Stimulated activated naive CD8-positive, alpha-beta T cell treated with anti-CD3 and anti-CD28 coated beads, Interleukin-15, Interleukin-2, amounts not matched to agents 100 ng/mL and 50 ng/mL, for 24 hours (primary cell): ENCODE measurements around the gene SYMPK.

Source experiments
- H3K27ac Mint-ChIP-seq: one replicate; pipeline ENCODE4 v1.8.0; 2021; ENCODE audit warnings: mild to moderate bottlenecking, mixed read lengths
- H3K27me3 Mint-ChIP-seq: one replicate; pipeline ENCODE4 v1.8.0; 2021; ENCODE audit warnings: mixed read lengths
- H3K36me3 Mint-ChIP-seq: one replicate; pipeline ENCODE4 v1.8.0; 2021; ENCODE audit warnings: low read depth, mixed read lengths
- H3K4me1 Mint-ChIP-seq: one replicate; pipeline ENCODE4 v1.8.0; 2021; ENCODE audit warnings: low read depth, mixed read lengths
- H3K4me3 Mint-ChIP-seq: one replicate; pipeline ENCODE4 v1.8.0; 2021; ENCODE audit warnings: mild to moderate bottlenecking, mixed read lengths
- H3K9me3 Mint-ChIP-seq: one replicate; pipeline ENCODE4 v1.8.0; 2021; ENCODE audit warnings: mixed read lengths

Gene SYMPK

DNA sequence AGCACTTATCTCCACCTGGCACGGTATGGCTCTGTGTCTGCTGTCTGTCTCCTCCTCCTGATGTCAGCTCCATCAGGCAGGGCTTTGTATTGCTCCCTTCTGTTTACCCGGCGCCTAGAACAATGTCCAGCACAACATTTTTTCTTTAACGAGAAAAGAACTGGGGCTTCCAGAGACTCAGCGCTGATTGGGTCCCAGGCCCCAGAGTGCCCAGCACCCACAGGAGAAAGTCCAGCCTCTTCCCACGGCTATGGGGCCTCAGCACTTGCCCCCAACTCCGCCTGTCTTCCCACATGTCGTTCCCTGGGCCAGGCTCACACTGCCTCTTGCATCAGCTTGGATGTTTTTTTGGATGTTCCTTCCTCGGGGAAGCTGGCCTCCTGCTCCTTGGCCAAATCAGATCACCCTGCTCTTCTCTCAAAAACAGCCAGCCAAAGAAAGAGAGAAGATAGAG, 32.6 kb upstream of the SYMPK start:
- Mint-ChIP-seq H3K4me3 (no peak overlapping the region), H3K27ac (no peak overlapping the region), H3K4me1 (peaks cover under 1% of the 10 kb centered on the region), H3K9me3 (no peaks in the 10 kb centered on the region), H3K27me3 (no peaks in the 10 kb centered on the region), H3K36me3 (peaks cover 18% of the 10 kb centered on the region)

DNA sequence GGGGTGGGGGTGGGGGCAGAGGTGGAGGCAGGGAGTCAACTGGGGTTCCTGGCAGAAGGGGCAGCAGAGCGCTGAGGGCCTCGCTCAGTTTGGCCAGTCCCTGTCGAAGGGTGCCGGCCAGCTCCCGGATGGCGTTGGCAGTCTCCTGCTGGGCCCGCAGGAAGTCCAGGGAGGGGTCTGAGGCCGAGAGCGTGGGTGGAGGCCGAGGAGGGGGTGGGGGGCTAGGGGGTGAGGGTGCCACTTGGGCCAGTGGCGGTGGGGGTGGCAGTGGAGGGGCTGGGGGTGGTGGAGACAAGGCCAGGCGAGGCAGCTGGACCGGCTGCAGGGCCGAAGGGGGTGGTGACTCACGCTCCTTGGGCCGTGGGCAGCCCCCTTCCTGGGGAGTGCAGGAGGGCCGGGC, 27.9 kb upstream of the SYMPK start:
- Mint-ChIP-seq H3K4me3 (no peak overlapping the region), H3K27ac (no peak overlapping the region), H3K9me3 (no peaks in the 10 kb centered on the region), H3K36me3 (peaks cover 7% of the 10 kb centered on the region), H3K27me3 (no peaks in the 10 kb centered on the region), H3K4me1 (peaks cover 8% of the 10 kb centered on the region)

DNA sequence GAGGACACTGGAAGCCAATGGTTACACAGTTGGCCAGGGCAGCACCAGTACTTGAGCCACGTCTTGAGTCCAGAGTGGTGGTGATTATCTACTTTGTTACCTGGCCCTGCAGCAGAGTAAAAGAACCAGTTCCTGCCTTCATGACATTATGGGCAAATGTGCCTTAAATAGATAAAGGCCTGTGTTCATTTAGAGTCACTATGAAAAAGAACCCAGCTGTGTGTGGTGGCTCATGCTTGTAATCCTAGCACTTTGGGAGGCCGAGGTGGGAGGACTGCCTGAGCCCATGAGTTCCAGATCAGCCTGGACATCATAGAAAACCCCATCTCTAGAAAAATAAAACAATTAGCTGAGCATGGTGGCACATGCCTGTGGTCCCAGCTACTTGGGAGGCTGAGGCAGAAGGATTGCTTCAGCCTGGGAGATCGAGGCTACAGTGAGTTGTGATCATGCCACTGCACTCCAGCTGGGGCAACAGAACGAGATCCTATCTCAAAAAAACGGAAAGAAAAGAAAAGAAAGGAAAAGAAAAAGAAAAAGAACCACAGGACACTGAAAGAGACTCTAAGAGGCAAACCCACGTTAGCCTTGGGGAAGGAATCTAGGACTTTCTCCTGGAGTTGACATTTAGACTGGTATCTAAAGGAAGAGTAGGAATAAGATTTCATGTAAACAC, 26.4 kb upstream of the SYMPK start:
- Mint-ChIP-seq H3K36me3 (no peaks in the 10 kb centered on the region), H3K4me1 (peaks cover 13% of the 10 kb centered on the region), H3K4me3 (no peak overlapping the region), H3K27ac (peak overlapping the region; percentile 55), H3K27me3 (no peaks in the 10 kb centered on the region), H3K9me3 (no peaks in the 10 kb centered on the region)

DNA sequence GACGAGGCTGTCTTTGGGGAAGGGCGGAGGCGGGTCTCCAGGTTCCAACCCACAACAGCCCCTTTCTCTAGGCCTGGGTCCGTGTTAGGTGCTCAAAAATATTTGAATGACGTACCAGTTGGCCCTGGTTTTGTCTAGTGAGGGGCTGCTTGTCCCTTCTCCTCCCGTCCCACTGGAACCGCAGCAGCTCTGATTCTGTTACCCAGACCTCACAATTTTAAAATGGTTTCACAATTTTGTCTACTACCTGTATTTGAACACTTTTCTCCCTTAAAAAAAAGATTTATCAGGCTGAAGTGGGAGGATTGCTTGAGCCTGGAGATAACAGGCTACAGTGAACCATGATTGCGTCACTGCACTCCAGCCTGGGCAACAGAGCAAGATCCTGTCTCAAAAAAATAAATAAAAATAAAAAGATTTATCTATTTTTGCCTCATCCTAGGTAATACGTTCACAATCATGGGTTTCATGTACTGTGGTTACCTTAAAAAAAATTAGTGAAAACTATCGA, 24.3 kb upstream of the SYMPK start:
- Mint-ChIP-seq H3K27me3 (no peaks in the 10 kb centered on the region), H3K27ac (peak overlapping the region; percentile 92), H3K36me3 (no peaks in the 10 kb centered on the region), H3K9me3 (no peaks in the 10 kb centered on the region), H3K4me1 (peaks cover 25% of the 10 kb centered on the region), H3K4me3 (peak overlapping the region; percentile 88)

DNA sequence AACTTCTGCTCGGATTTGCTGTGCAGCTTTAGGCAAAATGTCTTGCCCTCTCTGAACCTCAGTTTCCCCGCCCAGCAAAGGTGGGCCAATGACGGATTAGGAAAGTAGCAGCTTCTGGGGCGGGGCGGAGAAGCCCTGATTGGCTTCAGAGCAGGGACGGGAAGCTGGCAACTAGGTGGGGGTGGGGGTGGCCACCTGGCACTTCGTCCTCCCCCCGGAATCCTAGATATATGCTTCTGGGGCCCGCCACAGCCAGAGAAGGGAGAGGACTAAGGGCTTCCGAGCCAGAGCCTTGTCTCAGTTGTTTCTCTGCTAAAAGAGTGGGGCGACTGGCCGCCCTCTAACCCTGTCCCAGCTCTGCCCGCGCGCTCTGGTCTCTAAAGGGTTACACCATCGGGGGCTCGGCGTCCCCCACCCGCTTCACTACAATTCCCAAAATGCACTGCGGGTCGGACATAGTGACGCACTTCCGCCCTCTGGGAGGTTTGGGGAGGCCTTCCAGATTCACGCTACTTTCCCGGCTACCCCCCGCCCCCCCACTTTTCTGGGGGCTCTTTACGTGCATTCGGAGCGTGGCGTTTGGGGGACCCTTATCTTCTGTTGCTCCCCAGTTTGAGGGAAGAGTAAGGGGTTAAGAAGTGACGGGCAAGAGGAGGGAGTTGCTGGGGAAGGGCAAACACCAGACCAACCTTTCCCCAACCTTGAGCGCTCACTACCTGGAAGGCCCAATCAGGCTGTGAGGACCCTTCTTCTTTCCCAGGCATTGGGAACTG, 23.7 kb upstream of the SYMPK start:
- Mint-ChIP-seq H3K4me3 (peak overlapping the region; percentile 88), H3K9me3 (no peaks in the 10 kb centered on the region), H3K4me1 (peaks cover 29% of the 10 kb centered on the region), H3K27ac (peak overlapping the region; percentile 92), H3K27me3 (no peaks in the 10 kb centered on the region), H3K36me3 (no peaks in the 10 kb centered on the region)

DNA sequence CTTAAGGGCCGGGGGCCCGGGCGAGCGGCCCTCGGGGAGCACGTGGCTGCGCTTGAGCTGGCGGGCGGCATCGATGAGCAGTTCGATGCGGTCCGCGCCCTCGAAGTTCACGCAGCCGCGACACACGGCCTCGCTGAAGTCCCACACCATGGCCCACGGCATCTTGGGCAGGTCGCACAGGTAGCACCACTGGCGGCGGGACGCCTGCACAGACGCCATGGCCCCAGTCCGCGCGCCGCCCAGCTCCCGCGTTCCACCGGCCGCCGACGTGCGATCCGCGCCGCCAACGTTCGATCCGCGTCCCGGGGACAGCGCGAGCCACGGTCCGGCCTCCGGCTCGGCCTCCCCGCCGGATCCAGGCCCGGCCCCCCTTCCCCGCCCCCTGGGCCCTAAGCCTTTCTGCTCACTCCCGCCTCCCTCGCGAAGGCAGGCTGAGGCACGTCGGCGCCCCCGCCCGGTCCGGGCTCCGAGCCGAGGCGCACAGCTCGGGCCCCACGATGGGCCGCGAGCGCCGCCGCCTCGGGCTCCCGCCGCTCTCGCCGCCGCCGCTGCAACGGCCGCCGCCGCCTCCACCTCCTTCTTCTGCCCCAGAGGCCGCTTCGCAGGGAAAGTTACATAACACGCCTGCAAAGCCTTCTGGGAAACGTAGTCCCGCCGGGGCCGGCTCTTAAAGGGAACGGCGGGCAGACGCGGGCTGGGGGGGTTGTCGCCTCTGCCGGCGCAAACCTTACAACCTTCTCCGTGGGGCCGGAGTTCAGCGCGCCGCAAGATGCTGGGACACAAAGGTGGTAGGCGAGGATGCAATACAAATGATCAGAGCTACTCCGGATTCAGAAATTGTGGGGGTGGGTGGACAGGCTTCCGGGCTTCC, 22.8 kb upstream of the SYMPK start, which contains the start of gene IRF2BP1:
TSS of gene IRF2BP1 (minus strand) at position 586 of the 871 bp plus-strand sequence. CDS start at position 219, 367 bp downstream.
- Mint-ChIP-seq H3K9me3 (no peaks in the 10 kb centered on the region), H3K27me3 (no peaks in the 10 kb centered on the region), H3K36me3 (no peaks in the 10 kb centered on the region), H3K4me3 (peak within 1 kb of the TSS; percentile 88), H3K27ac (peak within 1 kb of the TSS; percentile 92), H3K4me1 (peaks cover 36% of the 10 kb centered on the region)

DNA sequence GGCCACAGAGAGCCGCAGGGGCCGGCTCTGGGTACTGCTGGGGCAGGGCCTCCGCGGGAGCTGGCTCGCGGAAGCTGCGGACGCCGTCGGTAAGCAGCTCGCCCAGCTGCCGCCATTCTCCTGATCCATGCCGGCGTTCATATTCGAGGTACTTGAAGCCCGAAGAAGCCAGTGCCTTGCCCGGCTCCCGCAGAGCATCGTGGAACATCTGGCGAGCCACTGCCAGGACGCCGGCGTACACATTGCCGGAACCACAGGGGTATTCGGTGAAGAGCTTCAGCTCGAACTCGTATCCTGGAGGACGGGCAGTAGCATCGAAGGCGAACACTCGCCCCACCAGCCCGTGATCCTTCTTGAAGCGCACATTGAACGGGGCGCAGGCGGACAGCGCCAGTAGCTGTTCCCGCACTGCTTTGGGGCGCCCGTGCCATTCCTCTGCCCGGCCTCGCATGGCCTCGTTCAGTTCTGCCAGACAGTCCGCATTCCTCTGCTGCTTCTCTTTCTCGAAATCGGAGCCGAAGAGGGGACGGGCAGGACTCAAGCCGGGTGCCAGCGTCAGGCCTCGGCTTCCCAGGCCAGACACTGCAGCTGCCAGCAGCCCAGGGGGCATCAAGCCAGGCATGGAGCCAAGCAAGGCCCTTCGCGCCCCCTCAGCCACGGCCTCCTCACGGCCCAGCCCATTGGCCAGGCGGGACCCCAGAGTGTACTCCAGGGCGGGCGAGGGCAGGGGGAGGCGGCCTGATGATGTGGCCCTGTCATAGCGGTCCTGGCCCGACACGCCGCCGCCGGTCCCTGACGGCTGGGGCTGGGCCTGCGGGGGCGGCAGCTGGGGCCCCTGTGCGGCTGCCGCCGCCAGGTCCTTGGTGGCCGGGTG, 22.0 kb upstream of the SYMPK start:
- Mint-ChIP-seq H3K4me1 (peaks cover 36% of the 10 kb centered on the region), H3K4me3 (peak overlapping the region; percentile 69), H3K27me3 (no peaks in the 10 kb centered on the region), H3K9me3 (no peaks in the 10 kb centered on the region), H3K36me3 (no peaks in the 10 kb centered on the region), H3K27ac (peak overlapping the region; percentile 36)

DNA sequence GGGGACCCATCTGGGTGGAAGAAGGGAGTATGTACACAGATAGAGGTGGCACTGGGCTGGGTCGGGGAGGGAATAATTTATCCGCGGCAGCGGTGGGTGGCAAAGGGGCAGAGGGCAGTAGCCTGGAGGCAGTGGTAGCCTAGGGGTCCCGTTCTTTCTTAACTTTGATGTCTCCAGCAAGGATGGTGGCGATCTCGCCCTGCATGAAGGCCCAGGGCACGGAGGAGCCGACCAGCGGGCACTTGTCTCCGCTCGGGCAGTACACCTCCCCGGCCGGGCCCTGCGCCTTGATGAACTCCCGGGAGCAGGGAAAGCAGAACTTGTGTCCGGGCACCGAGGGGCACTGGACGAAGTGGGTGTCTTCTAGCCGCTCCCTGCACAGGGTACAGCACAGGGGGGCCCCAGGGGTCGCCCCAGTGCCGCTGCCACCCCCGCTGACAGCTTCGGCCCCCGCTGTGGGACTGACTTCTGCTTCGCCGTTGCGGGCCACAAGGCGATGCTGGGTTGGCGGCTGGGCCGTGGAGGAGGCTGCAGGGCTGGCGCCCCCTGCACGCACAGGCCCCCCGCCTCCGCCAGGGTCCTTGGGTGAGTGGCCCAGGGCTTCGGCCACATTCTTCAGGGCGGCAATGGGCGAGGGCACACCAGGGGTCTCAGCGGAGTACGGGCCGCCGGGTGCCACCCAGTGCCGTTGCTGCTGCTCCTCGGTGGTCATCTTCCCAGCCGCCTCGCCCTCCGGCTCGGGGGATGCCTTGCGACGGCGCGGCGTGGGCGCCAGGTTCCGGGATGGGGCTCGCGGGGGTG, 21.1 kb upstream of the SYMPK start:
- Mint-ChIP-seq H3K36me3 (no peaks in the 10 kb centered on the region), H3K9me3 (no peaks in the 10 kb centered on the region), H3K27ac (no peak overlapping the region), H3K4me3 (peak overlapping the region; percentile 81), H3K27me3 (no peaks in the 10 kb centered on the region), H3K4me1 (peaks cover 36% of the 10 kb centered on the region)

DNA sequence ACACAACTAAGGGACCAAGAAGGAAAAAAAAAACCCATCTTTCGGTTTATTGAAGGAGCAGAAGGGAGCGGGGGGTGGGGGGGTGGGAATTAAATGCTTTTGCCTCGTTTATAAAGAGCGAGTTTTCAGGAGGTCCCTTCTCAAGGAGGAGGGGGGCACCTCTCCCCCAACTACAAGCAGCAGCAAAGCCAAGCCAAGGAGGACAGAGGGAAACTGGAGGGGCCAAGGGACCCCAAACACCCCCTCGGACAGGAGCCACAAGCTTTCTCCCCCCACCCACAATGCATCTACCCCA, 20.6 kb upstream of the SYMPK start:
- Mint-ChIP-seq H3K36me3 (no peaks in the 10 kb centered on the region), H3K4me3 (peak overlapping the region; percentile 81), H3K27ac (peak overlapping the region; percentile 78), H3K27me3 (no peaks in the 10 kb centered on the region), H3K4me1 (peaks cover 36% of the 10 kb centered on the region), H3K9me3 (no peaks in the 10 kb centered on the region)

DNA sequence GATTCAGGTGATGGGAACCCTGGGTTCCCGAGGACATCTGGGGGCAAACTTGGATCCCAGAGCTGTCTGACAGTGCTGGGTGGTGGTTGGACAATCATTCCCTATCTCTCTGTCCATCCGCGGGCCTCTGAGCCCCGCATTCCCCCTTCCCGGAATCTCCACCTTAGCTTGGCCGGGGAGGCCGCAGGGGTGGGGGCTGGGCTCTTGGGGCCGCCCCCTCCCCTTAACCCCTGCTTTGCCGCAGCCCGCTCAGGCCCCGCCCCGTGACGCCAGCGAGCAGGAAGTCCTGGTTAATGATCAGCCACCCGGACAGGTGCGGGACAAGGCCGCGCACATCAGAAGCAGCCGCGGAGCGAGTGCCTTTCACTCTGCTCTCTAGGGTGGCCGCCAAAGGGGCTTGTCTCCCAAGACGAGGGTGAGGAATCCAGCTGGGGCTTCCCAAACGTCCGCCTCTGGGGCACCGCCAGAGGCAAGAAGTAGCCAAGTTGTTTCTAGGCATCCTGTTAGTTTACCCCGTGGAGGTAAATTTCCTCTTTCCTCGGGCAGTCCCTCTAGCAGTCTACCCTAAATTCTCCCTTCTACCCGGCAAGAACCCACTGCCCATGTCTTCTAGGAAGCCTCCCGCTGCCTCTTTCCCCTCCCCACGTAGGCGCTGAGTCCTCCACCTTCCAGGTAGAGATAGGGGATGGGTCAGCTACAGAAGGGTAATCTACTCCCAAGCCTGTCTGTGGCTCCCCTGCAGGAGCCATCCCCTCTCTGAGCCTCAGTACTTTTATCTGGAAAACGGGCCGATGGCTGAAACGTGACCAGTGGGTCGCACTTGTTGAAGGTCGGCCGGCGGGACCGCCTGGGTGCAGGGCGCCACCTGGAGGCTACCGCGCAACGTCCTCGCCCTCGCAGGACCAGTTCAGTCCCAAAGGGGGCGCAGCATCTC, 20.0 kb upstream of the SYMPK start:
- no peaks in the 10 kb centered on the region for H3K9me3 Mint-ChIP-seq
- peaks cover 37% of the 10 kb centered on the region for H3K4me1 Mint-ChIP-seq
- H3K27ac Mint-ChIP-seq: peak overlapping the region; percentile 78
- peaks cover 2% of the 10 kb centered on the region for H3K27me3 Mint-ChIP-seq
- H3K36me3 Mint-ChIP-seq: no peaks in the 10 kb centered on the region
- peak overlapping the region; percentile 81 for H3K4me3 Mint-ChIP-seq

DNA sequence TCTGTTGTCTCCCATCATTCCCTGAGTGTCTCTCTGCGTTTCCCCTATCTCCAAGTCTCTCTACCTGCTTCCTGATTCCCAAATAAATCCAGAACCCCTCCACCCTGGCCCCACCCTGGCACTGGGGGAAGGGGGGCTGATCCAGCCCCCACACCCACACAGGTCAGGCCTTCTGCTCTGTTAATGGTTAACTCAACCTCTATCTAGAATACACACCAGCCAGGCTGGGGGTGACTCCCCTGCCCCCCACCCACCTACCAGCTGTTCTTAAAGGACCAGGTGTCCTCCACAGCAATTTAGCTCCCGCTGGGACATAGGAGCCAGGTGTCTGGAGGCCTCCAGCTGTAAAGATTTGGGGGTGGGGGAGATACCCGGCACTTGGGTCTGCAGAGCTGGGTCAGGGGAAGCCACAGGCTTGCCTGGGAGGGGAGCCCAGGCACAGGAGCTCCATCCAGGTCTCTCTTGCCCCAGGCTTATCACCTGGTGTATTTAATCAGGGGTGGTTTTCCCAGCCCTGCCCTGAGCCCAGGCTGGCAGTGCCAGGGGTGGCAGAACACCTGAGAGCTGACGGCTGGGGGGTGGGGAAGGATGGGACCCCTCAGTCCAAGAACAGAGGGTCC, 19.1 kb upstream of the SYMPK start:
- H3K27ac Mint-ChIP-seq: no peak overlapping the region
- H3K36me3 Mint-ChIP-seq: no peaks in the 10 kb centered on the region
- no peak overlapping the region for H3K4me3 Mint-ChIP-seq
- H3K4me1 Mint-ChIP-seq: peaks cover 41% of the 10 kb centered on the region
- no peaks in the 10 kb centered on the region for H3K9me3 Mint-ChIP-seq
- peaks cover 8% of the 10 kb centered on the region for H3K27me3 Mint-ChIP-seq

DNA sequence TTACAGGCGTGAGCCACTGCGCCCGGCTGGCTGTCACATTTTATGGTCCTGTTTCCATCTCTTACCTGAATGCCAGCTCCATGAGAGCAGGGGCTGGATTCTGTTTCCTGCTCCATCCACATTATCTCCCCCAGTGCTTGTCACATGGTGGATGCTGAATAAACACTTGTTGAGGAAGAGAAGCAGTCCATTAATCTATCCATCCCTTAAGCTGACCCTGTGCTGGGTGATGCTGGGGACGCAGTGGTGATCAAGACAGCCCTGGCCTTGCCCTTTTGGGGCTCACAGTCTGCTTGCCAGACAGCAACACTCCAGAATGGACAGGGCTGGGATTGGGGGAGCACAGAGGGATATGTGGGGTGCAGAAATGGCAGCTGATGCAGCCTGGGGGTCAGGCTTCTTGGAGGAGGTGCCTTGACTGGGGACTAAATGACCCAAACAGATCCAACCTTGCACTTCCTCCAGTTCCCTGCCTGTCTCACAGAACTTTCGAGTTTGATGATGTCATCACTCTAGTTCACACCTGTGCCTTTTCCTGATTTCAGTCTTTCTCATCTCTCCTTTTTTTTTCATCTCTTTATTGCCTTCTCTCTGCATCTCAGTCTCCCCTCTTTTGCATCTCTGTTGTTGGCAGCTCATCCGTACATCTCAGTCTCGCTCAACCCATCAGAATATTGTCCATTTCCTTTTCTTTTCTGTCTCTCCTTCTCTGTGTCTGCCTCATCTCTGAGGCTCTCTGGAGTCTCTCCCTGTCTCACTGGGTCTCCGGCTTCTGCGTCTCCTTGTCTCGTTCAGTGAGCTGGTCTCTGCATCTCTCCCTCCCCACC, 18.3 kb upstream of the SYMPK start:
- Mint-ChIP-seq H3K4me1 (peaks cover 42% of the 10 kb centered on the region), H3K27me3 (peaks cover 10% of the 10 kb centered on the region), H3K27ac (no peak overlapping the region), H3K9me3 (no peaks in the 10 kb centered on the region), H3K36me3 (no peaks in the 10 kb centered on the region), H3K4me3 (no peak overlapping the region)
